T follicular helper cell (primary cell): ENCODE data around the gene HRH1.
"Not testable (repeated sequence)": the region's sequence is repeated elsewhere in the genome, so short reads cannot be mapped to it uniquely, and the experiment has no call there.

ENCODE experiments used
- DNase-seq: peaks from one replicate; pipeline ENCODE4 v3.0.0-alpha.2; 2020; ENCODE audit warnings: low read depth
- total RNA-seq, 2 experiments: gene quantifications; one replicate each; lab custom pipeline; 2026; lab: John Stamatoyannopoulos, UW

HRH1 gene
- total RNA-seq, result 0.60 to 3.9 reads per million in 2 experiments

DNA sequence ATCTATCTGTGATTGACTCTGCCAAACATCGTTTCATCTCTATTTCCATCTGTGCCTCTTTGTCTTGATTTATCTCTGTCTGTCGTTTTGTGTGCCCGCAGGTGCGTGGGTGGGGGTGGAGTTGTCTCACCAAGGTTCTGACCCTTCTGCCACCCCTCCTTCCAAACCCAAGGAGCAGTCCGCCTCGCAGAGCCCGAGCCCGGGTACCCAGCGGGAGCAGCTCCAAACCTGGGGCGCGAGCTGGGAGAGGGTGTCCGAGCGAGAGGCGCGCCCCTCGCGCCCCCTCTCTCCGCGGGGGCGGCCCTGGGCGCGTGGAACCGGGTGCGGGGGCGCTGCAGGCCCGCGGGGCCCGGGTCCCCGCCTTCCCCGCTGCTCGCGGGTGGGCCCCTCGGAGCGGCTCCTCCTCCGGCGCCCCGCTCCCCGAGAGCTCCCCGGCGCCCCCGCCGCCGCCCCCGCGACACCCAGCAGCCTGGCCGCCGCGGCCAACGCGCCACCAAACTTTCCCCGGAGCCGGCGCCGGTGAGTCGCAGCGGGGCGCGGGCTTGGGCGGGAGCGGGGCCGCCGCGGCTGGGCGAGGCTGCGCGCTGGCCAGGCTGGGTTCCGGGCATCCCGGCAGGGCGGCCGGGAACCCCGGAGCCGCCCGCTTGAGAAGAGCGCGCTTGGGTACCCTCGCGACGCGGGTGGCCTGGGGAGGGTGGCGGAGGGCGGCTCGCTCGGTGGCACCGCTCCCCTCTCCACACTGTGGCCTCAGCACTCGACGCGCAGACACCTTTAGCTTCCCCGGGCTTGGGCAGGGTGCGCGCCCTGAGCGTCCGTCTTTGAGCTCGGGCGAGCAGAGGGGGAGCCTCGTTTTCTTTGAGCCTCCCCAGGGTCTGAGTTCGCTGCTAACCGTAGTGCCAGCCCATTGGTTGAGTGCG lies at the start of gene HRH1:
TSS of gene HRH1 (plus strand) at position 458 of the 917 bp plus-strand sequence. CDS start 104,545 bp downstream, outside the sequence.
- no peak for DNase-seq

DNA sequence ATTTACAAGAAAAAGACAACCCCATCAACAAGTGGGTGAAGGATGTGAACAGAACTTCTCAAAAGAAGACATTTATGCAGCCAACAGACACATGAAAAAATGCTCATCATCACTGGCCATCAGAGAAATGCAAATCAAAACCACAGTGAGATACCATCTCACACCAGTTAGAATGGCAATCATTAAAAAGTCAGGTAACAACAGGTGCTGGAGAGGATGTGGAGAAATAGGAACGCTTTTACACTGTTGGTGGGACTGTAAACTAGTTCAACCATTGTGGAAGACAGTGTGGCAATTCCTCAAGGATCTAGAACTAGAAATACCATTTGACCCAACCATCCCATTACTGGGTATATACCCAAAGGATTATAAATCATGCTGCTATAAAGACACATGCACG lies 41.0 kb upstream of the HRH1 start:
- not testable (repeated sequence) for DNase-seq

DNA sequence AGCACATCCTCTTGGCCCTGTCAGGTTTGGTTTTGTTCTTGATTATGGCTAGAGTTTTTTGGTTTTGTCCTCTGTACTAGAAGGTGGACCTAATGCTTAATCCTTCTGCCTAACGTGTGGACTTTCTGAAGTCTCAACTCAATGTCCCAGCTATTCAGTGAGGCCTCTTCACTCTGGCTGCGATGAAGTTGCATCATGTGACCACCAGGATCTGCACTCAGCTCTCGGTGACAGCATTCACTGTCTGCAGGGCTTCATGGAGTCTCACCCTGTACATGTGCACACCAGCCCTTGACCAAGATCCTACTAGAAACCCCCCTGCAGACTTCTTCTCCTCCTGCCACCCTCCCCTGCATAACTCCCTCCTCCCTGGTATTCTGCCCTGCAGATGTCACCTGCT lies 38.7 kb upstream of the HRH1 start:
- no peak for DNase-seq

GRCh38 chr3:11116336-11117059 lies 37.8 kb upstream of the HRH1 start:
- DNase-seq, result no peak

- no peak for DNase-seq
Observed at GRCh38 chr3:11117591-11117990, 36.7 kb upstream of the HRH1 start.

GRCh38 chr3:11118181-11118682 lies 36.1 kb upstream of the HRH1 start:
- DNase-seq, result no peak

GRCh38 chr3:11120091-11120805 lies 34.0 kb upstream of the HRH1 start:
- DNase-seq, result no peak

DNA sequence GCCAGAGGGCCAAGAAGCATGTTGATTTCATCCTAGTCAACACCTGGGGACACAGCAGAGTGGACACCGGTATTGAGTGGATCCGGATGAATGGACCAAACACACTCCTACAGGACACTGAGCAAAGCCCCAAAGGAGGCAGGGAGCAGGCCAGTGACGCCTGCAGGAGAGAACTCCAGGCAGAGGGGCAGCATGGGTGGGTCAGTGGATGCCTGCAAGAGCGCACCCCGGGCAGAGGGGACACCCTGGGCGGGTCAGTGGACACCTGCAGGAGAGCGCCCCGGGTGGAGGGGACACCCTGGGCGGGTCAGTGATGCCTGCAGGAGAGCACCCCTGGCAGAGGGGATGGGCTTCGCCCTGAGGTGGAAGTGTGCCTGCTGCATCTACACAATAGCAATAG lies 27.6 kb upstream of the HRH1 start:
- no peak for DNase-seq

GRCh38 chr3:11128682-11129632 lies 25.3 kb upstream of the HRH1 start:
- no peak for DNase-seq

DNA sequence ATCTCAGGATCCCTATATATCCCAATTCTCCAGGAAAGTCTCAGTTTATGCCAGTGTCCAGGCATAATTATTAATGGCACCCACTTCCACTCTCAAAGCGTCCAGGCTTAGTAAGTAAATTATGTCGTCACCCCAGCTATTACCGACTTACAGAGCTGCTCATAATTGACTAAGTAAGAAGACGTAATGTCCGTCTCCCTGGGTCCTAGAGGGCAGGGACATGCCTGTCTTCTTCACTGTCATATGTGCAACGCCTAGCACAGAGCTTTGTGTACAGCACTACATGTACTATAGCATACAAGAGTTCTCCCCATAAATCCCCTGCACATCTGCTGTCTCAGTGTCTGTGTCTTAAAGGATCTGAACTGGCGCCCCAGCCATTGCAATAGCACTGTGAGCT lies 23.9 kb upstream of the HRH1 start:
- no peak for DNase-seq

DNA sequence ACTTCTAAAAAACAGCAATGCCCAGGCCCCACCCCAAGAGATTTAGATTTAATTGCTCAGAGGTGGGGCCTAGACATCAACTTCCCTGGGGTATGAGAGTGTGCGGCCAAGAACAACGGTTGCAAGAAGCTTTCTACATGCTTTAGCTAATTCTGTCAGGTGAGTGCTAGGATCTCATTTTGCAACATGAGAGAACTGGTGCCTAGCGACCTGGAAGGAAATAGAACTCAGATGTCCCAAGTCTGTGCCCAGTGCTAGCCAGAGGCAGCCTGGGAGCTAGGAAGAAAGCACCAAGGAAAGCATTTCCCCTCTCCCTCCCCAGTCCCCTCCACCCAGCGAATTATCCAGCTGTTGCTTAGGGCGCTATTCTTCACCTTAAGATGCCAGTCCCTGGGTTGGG lies 22.9 kb upstream of the HRH1 start:
- no peak for DNase-seq

DNA sequence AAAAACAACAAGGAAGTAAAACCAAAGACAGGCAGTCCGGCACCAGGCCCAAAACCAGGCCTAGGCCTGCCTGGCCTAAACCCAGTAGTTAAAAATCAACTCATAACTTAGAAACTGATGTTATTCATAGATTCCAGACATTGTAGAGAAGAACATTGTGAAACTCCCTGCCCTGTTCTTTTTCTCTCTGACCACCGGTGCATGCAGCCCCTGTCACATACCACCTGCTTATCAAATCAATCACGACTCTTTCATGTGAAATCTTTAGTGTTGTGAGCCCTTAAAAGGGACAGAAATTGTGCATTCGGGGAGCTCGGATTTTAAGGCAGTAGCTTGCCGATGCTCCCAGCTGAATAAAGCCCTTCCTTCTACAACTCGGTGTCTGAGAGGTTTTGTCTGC lies 22.4 kb upstream of the HRH1 start:
- DNase-seq, result not testable (repeated sequence)

- DNase-seq, result no peak
Observed at GRCh38 chr3:11132861-11133260, 21.4 kb upstream of the HRH1 start.

GRCh38 chr3:11134794-11135193 lies 19.5 kb upstream of the HRH1 start:
- no peak for DNase-seq

GRCh38 chr3:11136116-11136515 lies 18.2 kb upstream of the HRH1 start:
- no peak for DNase-seq

GRCh38 chr3:11136830-11137626 lies 17.3 kb upstream of the HRH1 start:
- DNase-seq, result no peak

GRCh38 chr3:11137627-11137959 lies 16.7 kb upstream of the HRH1 start:
- no peak for DNase-seq

GRCh38 chr3:11138371-11138770 lies 15.9 kb upstream of the HRH1 start:
- no peak for DNase-seq

- DNase-seq, result no peak
Observed at GRCh38 chr3:11140030-11140712, 14.1 kb upstream of the HRH1 start.

DNA sequence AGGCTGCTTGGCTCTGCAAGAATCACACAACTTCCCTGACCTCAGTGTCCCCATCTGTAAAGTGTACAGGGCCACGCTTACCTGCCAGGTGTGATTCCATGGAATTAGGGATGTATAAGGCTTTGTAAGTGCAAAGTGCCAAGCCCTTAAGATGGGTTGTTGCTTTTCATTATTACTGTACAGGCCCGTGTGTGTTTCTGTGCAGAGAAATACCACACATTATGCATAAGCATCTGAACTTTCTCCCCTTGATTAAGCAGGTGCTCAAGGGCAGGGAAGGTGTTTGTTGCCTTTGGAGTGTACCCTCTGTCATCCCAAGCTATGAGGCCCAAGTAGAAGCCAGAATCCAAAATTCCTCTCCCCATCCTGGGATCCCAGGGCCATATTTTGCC lies 13.6 kb upstream of the HRH1 start:
- no peak for DNase-seq
